ENCODE measurements around the gene GPX4. TPM values are rescaled to one million over a fixed set of nuclear protein-coding genes. Genes with fewer than 3 reads are reported as not detected.

The GPX4 gene
- total RNA-seq, 1 donor from 2014 or later, result 300 TPM

DNA sequence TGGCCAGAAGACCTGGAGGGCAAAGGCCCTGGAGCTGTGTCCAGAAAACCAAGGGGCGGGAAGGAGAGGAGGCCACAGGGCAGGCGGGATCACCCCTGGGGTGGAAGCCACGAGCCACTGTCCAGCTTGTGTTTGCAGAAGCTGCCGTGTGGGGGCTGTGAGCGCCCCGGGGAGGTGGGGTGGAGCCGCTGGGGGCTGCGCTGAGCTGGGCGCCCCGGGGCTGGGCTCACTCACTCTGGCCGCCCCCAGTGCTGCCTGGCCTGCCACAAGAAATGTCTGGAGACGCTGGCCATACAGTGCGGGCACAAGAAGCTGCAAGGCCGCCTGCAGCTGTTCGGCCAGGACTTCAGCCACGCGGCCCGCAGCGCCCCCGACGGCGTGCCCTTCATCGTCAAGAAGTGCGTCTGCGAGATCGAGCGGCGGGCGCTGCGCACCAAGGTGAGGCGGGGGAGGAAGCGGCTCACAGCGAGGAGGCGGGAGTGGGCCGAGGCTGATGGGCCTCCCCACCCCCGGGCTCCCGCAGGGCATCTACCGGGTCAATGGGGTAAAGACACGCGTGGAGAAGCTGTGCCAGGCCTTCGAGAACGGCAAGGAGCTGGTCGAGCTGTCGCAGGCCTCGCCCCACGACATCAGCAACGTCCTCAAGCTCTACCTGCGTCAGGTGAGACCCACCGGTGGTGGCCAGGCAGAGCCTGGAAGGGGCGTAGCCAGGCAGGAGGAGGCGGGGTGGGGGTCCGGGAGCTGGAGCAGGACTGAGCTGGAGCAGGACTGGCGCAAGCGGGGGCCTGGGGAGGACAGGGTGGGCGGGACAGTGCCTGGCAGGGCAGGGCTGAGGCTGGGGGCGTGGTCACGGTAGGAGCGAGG, 22.3 kb upstream of the GPX4 start:
- Mint-ChIP-seq H3K36me3 (ENCODE audit: low read depth) (no peaks in the 10 kb centered on the region), H3K4me1 (peaks cover 3% of the 10 kb centered on the region)

DNA sequence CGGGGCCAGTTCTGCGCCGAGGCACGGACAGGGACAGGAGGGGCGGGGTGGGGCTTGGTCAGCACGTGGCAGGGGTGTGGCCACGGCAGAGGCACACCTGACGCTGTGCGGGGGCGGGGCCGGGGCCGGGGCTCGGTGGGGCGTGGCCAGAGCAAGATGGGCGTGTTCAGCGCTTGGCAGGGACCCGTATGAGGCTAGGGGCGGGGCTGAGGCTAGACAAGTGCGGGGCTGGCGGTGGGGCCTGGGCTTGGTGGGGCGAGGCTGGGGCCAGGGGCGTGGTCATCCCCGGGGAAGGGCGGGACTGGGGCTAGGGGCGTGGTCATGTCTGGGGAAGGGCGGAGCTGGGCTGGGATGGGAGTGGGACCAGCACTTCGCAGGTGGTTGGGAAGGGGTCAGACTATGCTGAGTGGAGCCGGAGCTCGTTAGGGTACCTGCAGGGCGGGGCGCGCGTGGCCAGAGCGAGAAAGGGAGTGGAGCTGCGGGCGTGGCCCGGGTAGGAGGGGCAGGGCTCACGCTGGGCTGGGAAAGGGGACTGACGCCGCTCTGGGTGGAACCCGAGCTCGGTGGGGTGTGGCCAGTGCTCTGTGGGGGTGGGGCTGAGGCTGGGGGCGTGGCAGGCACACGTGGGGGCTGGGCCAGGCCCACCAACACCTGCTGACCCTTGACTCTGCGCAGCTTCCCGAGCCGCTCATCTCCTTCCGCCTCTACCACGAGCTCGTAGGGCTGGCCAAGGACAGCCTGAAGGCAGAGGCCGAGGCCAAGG, 21.4 kb upstream of the GPX4 start:
- Mint-ChIP-seq H3K27ac (ENCODE audit: unreplicated experiment) (no peak overlapping the region), H3K27me3 (ENCODE audit: low read depth) (peaks cover 9% of the 10 kb centered on the region), H3K9me3 (no peaks in the 10 kb centered on the region), H3K4me1 (peaks cover 3% of the 10 kb centered on the region), H3K4me3 (peak overlapping the region; percentile 81), H3K36me3 (ENCODE audit: low read depth) (no peaks in the 10 kb centered on the region)
- TF ChIP-seq, protein P1, sequence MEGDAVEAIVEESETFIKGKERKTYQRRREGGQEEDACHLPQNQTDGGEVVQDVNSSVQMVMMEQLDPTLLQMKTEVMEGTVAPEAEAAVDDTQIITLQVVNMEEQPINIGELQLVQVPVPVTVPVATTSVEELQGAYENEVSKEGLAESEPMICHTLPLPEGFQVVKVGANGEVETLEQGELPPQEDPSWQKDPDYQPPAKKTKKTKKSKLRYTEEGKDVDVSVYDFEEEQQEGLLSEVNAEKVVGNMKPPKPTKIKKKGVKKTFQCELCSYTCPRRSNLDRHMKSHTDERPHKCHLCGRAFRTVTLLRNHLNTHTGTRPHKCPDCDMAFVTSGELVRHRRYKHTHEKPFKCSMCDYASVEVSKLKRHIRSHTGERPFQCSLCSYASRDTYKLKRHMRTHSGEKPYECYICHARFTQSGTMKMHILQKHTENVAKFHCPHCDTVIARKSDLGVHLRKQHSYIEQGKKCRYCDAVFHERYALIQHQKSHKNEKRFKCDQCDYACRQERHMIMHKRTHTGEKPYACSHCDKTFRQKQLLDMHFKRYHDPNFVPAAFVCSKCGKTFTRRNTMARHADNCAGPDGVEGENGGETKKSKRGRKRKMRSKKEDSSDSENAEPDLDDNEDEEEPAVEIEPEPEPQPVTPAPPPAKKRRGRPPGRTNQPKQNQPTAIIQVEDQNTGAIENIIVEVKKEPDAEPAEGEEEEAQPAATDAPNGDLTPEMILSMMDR (conservative IDR thresholded peaks at IDR 0.05), result no peak
- DNase-seq (ENCODE audit: low read depth, low spot score), result peak; percentile 68

More for the DNA sequence above, 22.3 kb upstream of the GPX4 start:
- Mint-ChIP-seq H3K4me3 (no peak overlapping the region), H3K27me3 (ENCODE audit: low read depth) (peaks cover 9% of the 10 kb centered on the region), H3K9me3 (no peaks in the 10 kb centered on the region), H3K27ac (ENCODE audit: unreplicated experiment) (no peak overlapping the region)
- DNase-seq (ENCODE audit: low read depth, low spot score), result no peak
- TF ChIP-seq, protein P1 (conservative IDR thresholded peaks at IDR 0.05), result peak; percentile 22

DNA sequence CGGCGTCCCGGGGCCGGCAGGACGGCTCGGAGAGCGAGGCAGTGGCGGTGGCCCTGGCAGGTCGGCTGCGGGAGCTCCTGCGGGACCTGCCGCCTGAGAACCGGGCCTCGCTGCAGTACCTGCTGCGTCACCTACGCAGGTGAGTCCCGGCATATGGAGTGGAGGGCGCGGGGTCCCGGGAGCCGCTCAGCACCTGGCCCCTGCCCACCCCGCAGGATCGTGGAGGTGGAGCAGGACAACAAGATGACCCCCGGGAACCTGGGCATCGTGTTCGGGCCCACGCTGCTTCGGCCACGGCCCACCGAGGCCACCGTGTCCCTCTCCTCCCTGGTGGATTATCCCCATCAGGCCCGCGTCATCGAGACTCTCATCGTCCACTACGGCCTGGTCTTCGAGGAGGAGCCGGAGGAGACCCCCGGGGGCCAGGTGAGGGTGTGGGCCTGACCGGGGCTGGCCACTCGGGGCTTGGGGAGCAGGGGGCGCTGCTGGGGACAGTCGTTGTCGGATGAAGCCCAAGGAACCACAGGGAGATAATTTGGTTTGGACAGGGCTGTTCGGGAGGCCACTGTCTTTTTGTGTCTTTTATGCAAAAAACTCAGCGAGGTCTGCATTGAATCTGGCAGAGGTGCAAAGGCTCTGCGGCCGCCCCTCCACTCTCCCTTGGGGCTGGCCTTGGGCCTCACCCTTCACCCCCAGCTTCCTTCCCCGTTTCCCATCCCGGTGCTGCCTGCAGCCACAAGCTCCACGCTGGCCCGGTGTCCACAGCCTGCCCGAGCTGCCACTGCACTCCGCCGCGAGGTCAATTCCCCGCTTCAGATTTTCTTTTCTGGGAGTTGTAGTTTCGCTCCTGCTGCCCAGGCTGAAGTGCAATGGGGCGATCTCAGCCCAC, 20.6 kb upstream of the GPX4 start:
- H3K27ac Mint-ChIP-seq (ENCODE audit: unreplicated experiment), result no peak overlapping the region
- peak overlapping the region; percentile 66 for H3K4me3 Mint-ChIP-seq
- H3K27me3 Mint-ChIP-seq (ENCODE audit: low read depth), result peaks cover 9% of the 10 kb centered on the region
- TF ChIP-seq, protein P1 (conservative IDR thresholded peaks at IDR 0.05), result no peak
- no peak for DNase-seq (ENCODE audit: low read depth, low spot score)
- peaks cover 3% of the 10 kb centered on the region for H3K4me1 Mint-ChIP-seq
- no peaks in the 10 kb centered on the region for H3K9me3 Mint-ChIP-seq
- H3K36me3 Mint-ChIP-seq (ENCODE audit: low read depth), result peaks cover 3% of the 10 kb centered on the region

DNA sequence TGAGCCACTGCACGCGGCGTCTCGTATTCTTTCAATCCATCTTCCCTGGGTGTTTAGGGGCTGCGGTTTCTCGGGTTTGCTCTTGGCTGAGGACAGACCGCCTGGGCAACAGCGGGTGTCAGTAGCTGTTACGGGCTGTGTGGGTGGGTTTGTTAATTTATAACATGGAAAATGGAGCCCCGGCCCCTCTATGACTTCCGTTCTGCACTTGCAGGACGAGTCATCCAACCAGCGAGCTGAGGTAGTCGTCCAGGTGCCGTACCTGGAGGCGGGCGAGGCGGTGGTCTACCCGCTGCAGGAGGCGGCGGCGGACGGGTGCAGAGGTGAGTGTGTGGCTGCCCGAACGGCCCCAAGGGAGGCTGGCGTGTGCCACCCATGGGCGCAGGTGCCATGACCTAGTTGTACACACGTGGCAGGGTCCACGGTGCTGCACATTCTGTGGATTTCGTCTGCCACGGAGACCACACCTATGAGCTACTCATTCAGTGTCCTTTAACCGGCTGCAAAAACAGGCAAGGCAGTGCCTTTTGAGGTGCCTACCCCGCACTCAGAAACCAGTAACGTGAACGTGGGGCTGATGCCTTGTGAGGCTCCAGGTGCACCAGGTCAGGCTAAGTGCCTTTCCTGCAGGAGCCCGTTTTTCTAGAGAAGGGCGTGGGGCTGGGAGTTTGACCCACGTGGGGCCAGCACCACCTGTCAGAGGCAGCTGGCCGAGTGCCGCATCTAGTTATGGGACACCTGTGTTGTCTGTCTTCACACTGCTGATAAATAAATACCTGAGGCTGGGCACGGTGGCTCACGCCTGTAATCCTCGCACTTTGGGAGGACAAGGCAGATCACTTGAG, 19.5 kb upstream of the GPX4 start:
- Mint-ChIP-seq H3K27ac (ENCODE audit: unreplicated experiment) (no peak overlapping the region), H3K9me3 (no peaks in the 10 kb centered on the region), H3K36me3 (ENCODE audit: low read depth) (peaks cover 3% of the 10 kb centered on the region), H3K27me3 (ENCODE audit: low read depth) (peaks cover 9% of the 10 kb centered on the region), H3K4me1 (peaks cover 3% of the 10 kb centered on the region), H3K4me3 (peak overlapping the region; percentile 66)
- no peak for DNase-seq (ENCODE audit: low read depth, low spot score)
- TF ChIP-seq, protein P1 (conservative IDR thresholded peaks at IDR 0.05), result no peak
